K562 (cell line): Measurements from ENCODE around the gene RBM19. TPM values are rescaled to one million over a fixed set of nuclear protein-coding genes. Genes with fewer than 3 reads are reported as not detected.

ENCODE experiments used
- FOS ChIP-seq: IDR thresholded peaks from 3 replicates; pipeline ENCODE4 v1.6.1; 2011; ENCODE audit not compliant: insufficient read length; ENCODE audit errors: extremely low read depth
- PCBP2 ChIP-seq: fragments of 200-400 bp; formaldehyde crosslinking; IDR thresholded peaks from 2 replicates; pipeline ENCODE4 v1.6.1; 2018; ENCODE audit warnings: low read length, low read depth, mild to moderate bottlenecking, moderate library complexity; ENCODE audit not compliant: poor library complexity, severe bottlenecking
- RB1 ChIP-seq: fragments of 450-650 bp; IDR thresholded peaks from 2 replicates; pipeline ENCODE4 v1.6.1; 2017; ENCODE audit warnings: low read depth, mild to moderate bottlenecking
- REST ChIP-seq, 2 experiments: fragments of 450-650 bp; formaldehyde crosslinking in 1 of 2; IDR thresholded peaks; 2 replicates each; pipeline versions ENCODE4 v1.4.0 to v1.6.1; 2014 to 2020; ENCODE audit warnings: mild to moderate bottlenecking in 2 of 2, borderline replicate concordance in 1 of 2, low read depth in 1 of 2
- RFX7 ChIP-seq: fragments of 250-450 bp; sonication (Bioruptor Pico); IDR thresholded peaks from 2 replicates; pipeline ENCODE4 v1.5.1; 2021; ENCODE audit warnings: mild to moderate bottlenecking
- SMC3 ChIP-seq: conservative IDR thresholded peaks from 2 replicates; pipeline ENCODE4 v1.6.1; 2011; ENCODE audit warnings: low read depth, low read length, improper control_type of control experiment; ENCODE audit not compliant: insufficient read depth
- ZBTB7A ChIP-seq: IDR thresholded peaks from 2 replicates; pipeline ENCODE4 v1.6.1; 2011; ENCODE audit warnings: low read depth, mild to moderate bottlenecking, low read length, moderate library complexity, borderline replicate concordance; ENCODE audit not compliant: control insufficient read depth
- polyA plus RNA-seq, 8 experiments: library from polyadenylated mRNA; depleted of rRNA in 4 of 8; stranded (reverse) in 5 of 8; unstranded in 3 of 8; fragments of >200 nt; fragmentation: Nextera tagmentation in 2 of 8; fragmentation: Illumina TruSeq in 1 of 8; extraction: Ambion mirVana in 2 of 8; extraction: Trizol in 1 of 8; gene quantifications; 2 replicates each; pipeline versions ENCODE4 v1.2.1 to v1.2.3, GENCODE V29; 2011 to 2014; ENCODE audit warnings: inconsistent platforms in 1 of 8, missing spikeins in 1 of 8
- total RNA-seq, 7 experiments: library from RNA; depleted of rRNA in 6 of 7; stranded (reverse); fragments of >200 nt in 6 of 7; fragmentation: Illumina TruSeq in 2 of 7; extraction: Trizol in 2 of 7; gene quantifications; 2 replicates each; pipeline versions ENCODE4 v1.2.1 to v1.2.3, GENCODE V29; 2011 to 2021; ENCODE audit warnings: low replicate concordance in 1 of 7
- TF ChIP-seq, protein P1 (sequence below): fragments of 450-650 bp; formaldehyde crosslinking; IDR thresholded peaks from 2 replicates; pipeline ENCODE4 v1.4.0; 2020; ENCODE audit warnings: mild to moderate bottlenecking, moderate library complexity
- TF ChIP-seq, protein P2 (sequence below): fragments of 250-450 bp; sonication (Bioruptor Pico); IDR thresholded peaks from 2 replicates; pipeline ENCODE4 v1.9.0; 2021; ENCODE audit warnings: mild to moderate bottlenecking, inconsistent platforms
- TF ChIP-seq, protein P3 (sequence below), 3 experiments: IDR thresholded peaks in 2 of 3; conservative IDR thresholded peaks in 1 of 3; 2 replicates each; pipeline ENCODE4 v1.5.1; 2011 to 2012; ENCODE audit warnings: low read length in 3 of 3, mild to moderate bottlenecking in 3 of 3, control low read depth in 2 of 3, improper control_type of control experiment in 1 of 3, inconsistent platforms in 1 of 3, low read depth in 1 of 3, mixed read lengths in 1 of 3, moderate library complexity in 1 of 3; ENCODE audit not compliant: insufficient read depth in 2 of 3
- TF ChIP-seq, protein P4 (sequence below): sonication (generic); formaldehyde crosslinking; IDR thresholded peaks from 2 replicates; pipeline ENCODE4 v1.8.1; 2022; ENCODE audit warnings: missing genetic modification reagents

RBM19 gene
- total and polyA plus RNA-seq, 9 of the 15 experiments (the other 6 are each of a cell fraction or from before 2014, with no cell fraction given): 16.0 to 58.4 (median 37.9) TPM

- TF ChIP-seq REST (IDR thresholded peaks at IDR 0.05; ENCODE audit: borderline replicate concordance) (peak; percentile 65), REST (CRISPR knock-in tag; IDR thresholded peaks at IDR 0.05; ENCODE audit: low read depth) (no peak), FOS (no peak), PCBP2 (no peak), SMC3 (peak; percentile 46), RFX7 (no peak), ZBTB7A (0 out of 2 replicates have a peak, but pooled peaks have one; percentile 32), RB1 (0 out of 2 replicates have a peak, but pooled peaks have one; percentile 45)
- TF ChIP-seq, protein P1, sequence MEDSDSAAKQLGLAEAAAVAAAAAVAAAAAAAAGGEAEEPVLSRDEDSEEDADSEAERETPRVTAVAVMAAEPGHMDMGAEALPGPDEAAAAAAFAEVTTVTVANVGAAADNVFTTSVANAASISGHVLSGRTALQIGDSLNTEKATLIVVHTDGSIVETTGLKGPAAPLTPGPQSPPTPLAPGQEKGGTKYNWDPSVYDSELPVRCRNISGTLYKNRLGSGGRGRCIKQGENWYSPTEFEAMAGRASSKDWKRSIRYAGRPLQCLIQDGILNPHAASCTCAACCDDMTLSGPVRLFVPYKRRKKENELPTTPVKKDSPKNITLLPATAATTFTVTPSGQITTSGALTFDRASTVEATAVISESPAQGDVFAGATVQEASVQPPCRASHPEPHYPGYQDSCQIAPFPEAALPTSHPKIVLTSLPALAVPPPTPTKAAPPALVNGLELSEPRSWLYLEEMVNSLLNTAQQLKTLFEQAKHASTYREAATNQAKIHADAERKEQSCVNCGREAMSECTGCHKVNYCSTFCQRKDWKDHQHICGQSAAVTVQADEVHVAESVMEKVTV (CRISPR knock-in tag): peak; percentile 35; the same call in 1 of the 2 replicates
- TF ChIP-seq, protein P2, sequence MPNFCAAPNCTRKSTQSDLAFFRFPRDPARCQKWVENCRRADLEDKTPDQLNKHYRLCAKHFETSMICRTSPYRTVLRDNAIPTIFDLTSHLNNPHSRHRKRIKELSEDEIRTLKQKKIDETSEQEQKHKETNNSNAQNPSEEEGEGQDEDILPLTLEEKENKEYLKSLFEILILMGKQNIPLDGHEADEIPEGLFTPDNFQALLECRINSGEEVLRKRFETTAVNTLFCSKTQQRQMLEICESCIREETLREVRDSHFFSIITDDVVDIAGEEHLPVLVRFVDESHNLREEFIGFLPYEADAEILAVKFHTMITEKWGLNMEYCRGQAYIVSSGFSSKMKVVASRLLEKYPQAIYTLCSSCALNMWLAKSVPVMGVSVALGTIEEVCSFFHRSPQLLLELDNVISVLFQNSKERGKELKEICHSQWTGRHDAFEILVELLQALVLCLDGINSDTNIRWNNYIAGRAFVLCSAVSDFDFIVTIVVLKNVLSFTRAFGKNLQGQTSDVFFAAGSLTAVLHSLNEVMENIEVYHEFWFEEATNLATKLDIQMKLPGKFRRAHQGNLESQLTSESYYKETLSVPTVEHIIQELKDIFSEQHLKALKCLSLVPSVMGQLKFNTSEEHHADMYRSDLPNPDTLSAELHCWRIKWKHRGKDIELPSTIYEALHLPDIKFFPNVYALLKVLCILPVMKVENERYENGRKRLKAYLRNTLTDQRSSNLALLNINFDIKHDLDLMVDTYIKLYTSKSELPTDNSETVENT: no peak
- TF ChIP-seq, protein P3, sequence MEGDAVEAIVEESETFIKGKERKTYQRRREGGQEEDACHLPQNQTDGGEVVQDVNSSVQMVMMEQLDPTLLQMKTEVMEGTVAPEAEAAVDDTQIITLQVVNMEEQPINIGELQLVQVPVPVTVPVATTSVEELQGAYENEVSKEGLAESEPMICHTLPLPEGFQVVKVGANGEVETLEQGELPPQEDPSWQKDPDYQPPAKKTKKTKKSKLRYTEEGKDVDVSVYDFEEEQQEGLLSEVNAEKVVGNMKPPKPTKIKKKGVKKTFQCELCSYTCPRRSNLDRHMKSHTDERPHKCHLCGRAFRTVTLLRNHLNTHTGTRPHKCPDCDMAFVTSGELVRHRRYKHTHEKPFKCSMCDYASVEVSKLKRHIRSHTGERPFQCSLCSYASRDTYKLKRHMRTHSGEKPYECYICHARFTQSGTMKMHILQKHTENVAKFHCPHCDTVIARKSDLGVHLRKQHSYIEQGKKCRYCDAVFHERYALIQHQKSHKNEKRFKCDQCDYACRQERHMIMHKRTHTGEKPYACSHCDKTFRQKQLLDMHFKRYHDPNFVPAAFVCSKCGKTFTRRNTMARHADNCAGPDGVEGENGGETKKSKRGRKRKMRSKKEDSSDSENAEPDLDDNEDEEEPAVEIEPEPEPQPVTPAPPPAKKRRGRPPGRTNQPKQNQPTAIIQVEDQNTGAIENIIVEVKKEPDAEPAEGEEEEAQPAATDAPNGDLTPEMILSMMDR (IDR thresholded peaks at IDR 0.05 in 2 of 3, conservative IDR thresholded peaks at IDR 0.05 in 1 of 3; ENCODE audit: insufficient read depth in 2 of 3, low read depth in 1 of 3, low read length in 3 of 3): peak; percentile 66 to 78 (median 69)
- TF ChIP-seq, protein P4, sequence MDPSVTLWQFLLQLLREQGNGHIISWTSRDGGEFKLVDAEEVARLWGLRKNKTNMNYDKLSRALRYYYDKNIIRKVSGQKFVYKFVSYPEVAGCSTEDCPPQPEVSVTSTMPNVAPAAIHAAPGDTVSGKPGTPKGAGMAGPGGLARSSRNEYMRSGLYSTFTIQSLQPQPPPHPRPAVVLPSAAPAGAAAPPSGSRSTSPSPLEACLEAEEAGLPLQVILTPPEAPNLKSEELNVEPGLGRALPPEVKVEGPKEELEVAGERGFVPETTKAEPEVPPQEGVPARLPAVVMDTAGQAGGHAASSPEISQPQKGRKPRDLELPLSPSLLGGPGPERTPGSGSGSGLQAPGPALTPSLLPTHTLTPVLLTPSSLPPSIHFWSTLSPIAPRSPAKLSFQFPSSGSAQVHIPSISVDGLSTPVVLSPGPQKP (CRISPR knock-in tag): no peak
Measured at GRCh38 chr12:113818833-113819232, 147.3 kb downstream of the RBM19 start (continued).
